Keratinocyte (primary cell): ENCODE results near the gene KIAA0930. TPM values are rescaled to one million over a fixed set of nuclear protein-coding genes. Genes with fewer than 3 reads are reported as not detected.

Source experiments
- DNase-seq: peaks from one replicate; pipeline ENCODE4 v3.0.0-alpha.2; 2011; ENCODE audit warnings: low read depth, missing footprints, low spot score
- FAIRE-seq: peaks from 2 replicates; lab custom pipeline; 2011; peaks lifted over from hg19 to GRCh38; lab: Jason Lieb, UNC
- H2AFZ ChIP-seq: 2 replicates; pipeline ENCODE4 v1.6.0; 2012; ENCODE audit warnings: low read length, control low read depth, inconsistent platforms; ENCODE audit not compliant: control insufficient read depth
- H3K27ac ChIP-seq: 2 replicates; pipeline ENCODE4 v1.5.1; 2011; ENCODE audit warnings: low read length; ENCODE audit not compliant: control insufficient read depth, insufficient read depth
- H3K27me3 ChIP-seq: 3 replicates; pipeline ENCODE4 v1.6.0; 2011; ENCODE audit warnings: low read length; ENCODE audit not compliant: control insufficient read depth, insufficient read depth; ENCODE audit errors: extremely low read depth
- H3K36me3 ChIP-seq, 2 experiments: 2 replicates in 1 of 2; 3 replicates in 1 of 2; pipeline ENCODE4 v1.5.1; 2011; ENCODE audit warnings: low read length in 2 of 2, mild to moderate bottlenecking in 1 of 2; ENCODE audit not compliant: control insufficient read depth in 2 of 2, insufficient read depth in 2 of 2; ENCODE audit errors: extremely low read depth in 1 of 2
- H3K4me1 ChIP-seq: 3 replicates; pipeline ENCODE4 v1.5.1; 2011; ENCODE audit warnings: low read length; ENCODE audit not compliant: control insufficient read depth, insufficient read depth; ENCODE audit errors: extremely low read depth
- H3K4me2 ChIP-seq: 3 replicates; pipeline ENCODE4 v1.6.0; 2011; ENCODE audit warnings: low read depth, low read length; ENCODE audit not compliant: control insufficient read depth, insufficient read depth; ENCODE audit errors: extremely low read depth
- H3K4me3 ChIP-seq, 3 experiments: fragments of 200-600 bp in 1 of 3; sonication (generic) in 1 of 3; 2 replicates in 2 of 3; 3 replicates in 1 of 3; pipeline ENCODE4 v1.5.1; 2011 to 2016; ENCODE audit warnings: low read length in 3 of 3, mild to moderate bottlenecking in 3 of 3, control low read depth in 2 of 3, inconsistent platforms in 1 of 3, low read depth in 1 of 3, mixed read lengths in 1 of 3, mixed run types in 1 of 3, moderate library complexity in 1 of 3; ENCODE audit not compliant: control insufficient read depth in 2 of 3, insufficient read depth in 2 of 3; ENCODE audit errors: extremely low read depth in 1 of 3
- H3K79me2 ChIP-seq: 2 replicates; pipeline ENCODE4 v1.6.0; 2012; ENCODE audit warnings: low read length; ENCODE audit not compliant: control insufficient read depth, insufficient read depth
- H3K9ac ChIP-seq: 3 replicates; pipeline ENCODE4 v1.6.0; 2011; ENCODE audit warnings: low read length; ENCODE audit not compliant: control insufficient read depth, insufficient read depth; ENCODE audit errors: extremely low read depth
- H3K9me1 ChIP-seq: 3 replicates; pipeline ENCODE4 v1.6.0; 2011; ENCODE audit warnings: low read length; ENCODE audit not compliant: control insufficient read depth, insufficient read depth; ENCODE audit errors: extremely low read depth
- H3K9me3 ChIP-seq: 2 replicates; pipeline ENCODE4 v1.5.1; 2012; ENCODE audit warnings: low read depth, low read length; ENCODE audit not compliant: control insufficient read depth
- H4K20me1 ChIP-seq: 3 replicates; pipeline ENCODE4 v1.6.0; 2011; ENCODE audit warnings: low read length; ENCODE audit not compliant: control insufficient read depth, insufficient read depth; ENCODE audit errors: extremely low read depth
- CTCF ChIP-seq, 3 experiments: IDR thresholded peaks in 1 of 3; conservative IDR thresholded peaks in 1 of 3; optimal IDR thresholded peaks in 1 of 3; 2 replicates in 2 of 3; 3 replicates in 1 of 3; pipeline versions ENCODE3 to v1.5.1; 2011; ENCODE audit warnings: low read length in 3 of 3, mild to moderate bottlenecking in 3 of 3, moderate library complexity in 2 of 3, control low read depth in 1 of 3, inconsistent platforms in 1 of 3; ENCODE audit not compliant: insufficient read depth in 2 of 3; ENCODE audit errors: extremely low read depth in 1 of 3
- EZH2 ChIP-seq: IDR thresholded peaks from one replicate; pipeline ENCODE4 v1.6.1; 2012; ENCODE audit warnings: inconsistent platforms, mild to moderate bottlenecking, low read length, moderate library complexity
- dilution Hi-C: fragments of 300-500 bp; cut with MboI; formaldehyde crosslinking; loops from one replicate; pipeline ENCODE4 v1.7.0; 2020; ENCODE audit warnings: low sequenced_read_pairs; ENCODE audit not compliant: extremely low pct_ligation_motif_present
- polyA plus RNA-seq, 5 experiments: library from polyadenylated mRNA; depleted of rRNA in 3 of 5; stranded (reverse) in 3 of 5; stranded (forward) in 1 of 5; unstranded in 1 of 5; fragments of >200 nt; gene quantifications; 1 replicate in 1 of 5; 2 replicates in 3 of 5; 3 replicates in 1 of 5; pipeline versions ENCODE4 v1.2.1 to v1.2.3, GENCODE V29; 2011 to 2012; ENCODE audit warnings: missing spikeins in 2 of 5, low read depth in 1 of 5, low replicate concordance in 1 of 5

KIAA0930 gene
- polyA plus RNA-seq, 1 donor (not counting 4 experiments of a cell fraction or from before 2014, with no cell fraction given): 115 TPM

GRCh38 chr22:45254789-45255278 lies 14.1 kb upstream of the KIAA0930 start:
- Histone ChIP-seq H3K4me1 (no peaks in the 10 kb centered on the region), H4K20me1 (no peaks in the 10 kb centered on the region), H3K79me2 (no peaks in the 10 kb centered on the region), H3K27ac (no peak overlapping the region), H3K9ac (no peak overlapping the region), H3K36me3 (no peaks in the 10 kb centered on the region), H3K27me3 (no peaks in the 10 kb centered on the region), H2AFZ (no peak overlapping the region), H3K4me2 (no peak overlapping the region), H3K9me1 (no peaks in the 10 kb centered on the region), H3K4me3 (no peak overlapping the region), H3K9me3 (no peaks in the 10 kb centered on the region)
- dilution Hi-C loops: no loop called here
- TF ChIP-seq CTCF (optimal IDR thresholded peaks at IDR 0.05 in 1 of 3, IDR thresholded peaks at IDR 0.05 in 1 of 3, conservative IDR thresholded peaks at IDR 0.05 in 1 of 3; ENCODE audit: extremely low read depth in 1 of 3, insufficient read depth in 2 of 3, low read length in 3 of 3) (no peak), EZH2 (no peak)
- no peak for DNase-seq
- no peak for FAIRE-seq

GRCh38 chr22:45254388-45254787 lies 13.7 kb upstream of the KIAA0930 start:
- H3K79me2 ChIP-seq: no peaks in the 10 kb centered on the region

More at GRCh38 chr22:45254388-45254787, 13.7 kb upstream of the KIAA0930 start:
- Histone ChIP-seq H2AFZ (no peak overlapping the region), H3K36me3 (no peaks in the 10 kb centered on the region), H3K9ac (no peak overlapping the region), H3K9me1 (no peaks in the 10 kb centered on the region), H3K27ac (no peak overlapping the region), H3K4me2 (no peak overlapping the region), H3K9me3 (no peaks in the 10 kb centered on the region), H3K4me1 (no peaks in the 10 kb centered on the region), H3K4me3 (no peak overlapping the region), H3K27me3 (no peaks in the 10 kb centered on the region), H4K20me1 (no peaks in the 10 kb centered on the region)
- no peak for DNase-seq
- no peak for TF ChIP-seq CTCF (optimal IDR thresholded peaks at IDR 0.05 in 1 of 3, IDR thresholded peaks at IDR 0.05 in 1 of 3, conservative IDR thresholded peaks at IDR 0.05 in 1 of 3; ENCODE audit: extremely low read depth in 1 of 3, insufficient read depth in 2 of 3, low read length in 3 of 3)
- no peak for TF ChIP-seq EZH2
- dilution Hi-C loops: no loop called here
- no peak for FAIRE-seq
